ENCODE data around the gene RNF115. TPM values are rescaled to one million over a fixed set of nuclear protein-coding genes. Genes with fewer than 3 reads are reported as not detected.
A peak's percentile ranks its signal among the peaks of the same experiment; 100 is the strongest.
"Not testable (repeated sequence)": the region's sequence is repeated elsewhere in the genome, so short reads cannot be mapped to it uniquely, and the experiment has no call there.

The RNF115 gene
- total RNA-seq, 1 experiment from 2014 or later = 9.3 TPM

- DNase-seq (ENCODE audit: low read depth) = peak; percentile 91
Observed at GRCh38 chr1:145782272-145783099, 41.4 kb downstream of the RNF115 start.

DNA sequence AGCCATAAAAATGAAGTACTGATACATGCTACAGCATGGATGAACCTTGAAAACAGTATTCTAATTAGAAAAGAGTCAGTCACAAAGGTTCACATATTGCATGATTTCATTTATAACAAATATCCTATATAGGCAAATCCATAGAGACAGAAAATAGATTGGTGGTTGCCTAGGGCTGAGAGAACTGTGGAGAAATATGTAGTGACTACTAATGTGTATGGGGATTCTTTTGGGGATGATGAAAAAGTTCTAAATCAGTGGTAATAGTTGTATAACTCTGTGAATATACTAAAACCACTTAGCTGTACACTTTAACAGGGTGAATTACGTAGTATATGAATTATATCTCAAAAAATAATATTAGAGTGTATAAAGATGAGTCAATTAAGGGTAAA, 45.8 kb downstream of the RNF115 start:
- DNase-seq (ENCODE audit: low read depth) = no peak

DNA sequence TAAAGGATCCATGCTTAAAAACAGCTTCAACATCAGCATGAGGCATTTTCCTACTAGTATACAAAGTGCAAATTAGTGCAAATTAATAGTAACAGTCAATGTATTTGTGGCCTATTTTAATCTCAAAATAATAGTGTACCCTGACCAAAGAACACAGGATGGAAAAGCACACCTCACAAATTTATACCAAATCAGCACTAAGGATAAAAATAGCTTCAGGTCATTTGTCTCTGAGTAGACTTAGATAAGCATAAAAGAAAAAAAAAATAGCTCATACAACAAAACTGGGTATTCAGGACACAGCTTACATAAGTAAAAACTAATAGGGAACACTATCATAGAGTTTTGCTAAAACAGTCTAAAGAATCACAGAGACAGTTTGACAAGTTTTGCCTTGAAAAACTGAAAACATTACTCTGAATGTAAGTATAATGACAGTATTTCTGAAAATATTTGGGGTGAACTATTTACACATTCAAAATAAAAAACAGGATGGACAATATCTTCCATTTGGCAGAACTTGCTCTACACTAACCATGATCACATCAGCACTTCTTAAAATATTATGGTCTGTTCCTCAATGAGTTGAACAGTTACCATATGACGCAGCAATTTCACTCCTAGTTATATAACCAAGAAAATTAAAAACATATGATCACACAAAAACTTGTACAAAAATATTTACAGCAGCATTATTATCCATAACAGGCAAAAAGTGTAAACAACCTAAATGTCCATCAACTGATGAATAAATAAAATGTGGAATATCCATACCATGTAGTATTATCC, 46.3 kb downstream of the RNF115 start:
- DNase-seq (ENCODE audit: low read depth) = no peak

DNA sequence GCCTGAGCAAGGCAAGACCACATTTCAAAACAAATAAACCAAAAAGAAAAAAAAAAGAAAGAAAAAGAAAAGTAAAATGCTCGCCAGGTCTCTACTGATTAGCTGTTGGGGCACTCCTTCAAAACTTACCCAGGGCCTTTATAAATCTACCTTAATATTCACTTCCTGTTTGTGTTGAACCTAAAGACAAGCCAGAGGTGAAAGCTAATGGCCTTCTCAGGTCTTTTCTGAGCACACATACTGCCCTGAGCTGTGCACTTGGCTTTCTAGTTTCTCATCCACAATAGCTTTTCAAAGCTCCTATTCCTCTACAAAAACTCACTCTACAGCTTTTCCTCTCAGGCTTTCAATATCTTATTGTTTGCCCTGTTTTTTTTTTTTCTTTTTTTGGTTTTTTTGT, 50.5 kb downstream of the RNF115 start:
- DNase-seq (ENCODE audit: low read depth) = no peak

GRCh38 chr1:145771056-145771455, 52.8 kb downstream of the RNF115 start:
- DNase-seq (ENCODE audit: low read depth) = no peak

DNA sequence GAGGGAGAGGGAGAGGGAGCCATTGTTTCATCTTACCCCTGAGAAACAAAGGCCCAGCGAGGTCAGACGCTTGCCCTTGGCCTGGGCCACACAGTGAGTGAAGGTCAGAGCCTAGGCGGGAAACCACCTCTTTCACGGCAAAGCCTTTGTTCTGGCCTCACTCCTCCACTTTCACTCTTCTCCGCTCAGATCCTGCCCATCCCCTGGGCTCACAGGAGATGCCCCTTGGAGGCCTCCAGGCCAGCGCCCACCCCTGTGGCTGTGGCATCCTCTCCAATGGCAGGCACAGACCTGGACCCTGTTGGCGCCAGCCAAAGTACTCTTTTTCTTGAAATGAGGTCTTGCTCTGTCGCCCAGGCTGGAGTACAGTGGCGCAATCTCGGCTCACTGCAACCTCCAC, 55.9 kb downstream of the RNF115 start:
- DNase-seq (ENCODE audit: low read depth) = not testable (repeated sequence)

GRCh38 chr1:145766926-145767325, 57.0 kb downstream of the RNF115 start:
- DNase-seq (ENCODE audit: low read depth) = not testable (repeated sequence)

- not testable (repeated sequence) for DNase-seq (ENCODE audit: low read depth)
Observed at GRCh38 chr1:145765585-145766360, 58.1 kb downstream of the RNF115 start.

- not testable (repeated sequence) for DNase-seq (ENCODE audit: low read depth)
Observed at GRCh38 chr1:145765127-145765526, 58.8 kb downstream of the RNF115 start.

DNA sequence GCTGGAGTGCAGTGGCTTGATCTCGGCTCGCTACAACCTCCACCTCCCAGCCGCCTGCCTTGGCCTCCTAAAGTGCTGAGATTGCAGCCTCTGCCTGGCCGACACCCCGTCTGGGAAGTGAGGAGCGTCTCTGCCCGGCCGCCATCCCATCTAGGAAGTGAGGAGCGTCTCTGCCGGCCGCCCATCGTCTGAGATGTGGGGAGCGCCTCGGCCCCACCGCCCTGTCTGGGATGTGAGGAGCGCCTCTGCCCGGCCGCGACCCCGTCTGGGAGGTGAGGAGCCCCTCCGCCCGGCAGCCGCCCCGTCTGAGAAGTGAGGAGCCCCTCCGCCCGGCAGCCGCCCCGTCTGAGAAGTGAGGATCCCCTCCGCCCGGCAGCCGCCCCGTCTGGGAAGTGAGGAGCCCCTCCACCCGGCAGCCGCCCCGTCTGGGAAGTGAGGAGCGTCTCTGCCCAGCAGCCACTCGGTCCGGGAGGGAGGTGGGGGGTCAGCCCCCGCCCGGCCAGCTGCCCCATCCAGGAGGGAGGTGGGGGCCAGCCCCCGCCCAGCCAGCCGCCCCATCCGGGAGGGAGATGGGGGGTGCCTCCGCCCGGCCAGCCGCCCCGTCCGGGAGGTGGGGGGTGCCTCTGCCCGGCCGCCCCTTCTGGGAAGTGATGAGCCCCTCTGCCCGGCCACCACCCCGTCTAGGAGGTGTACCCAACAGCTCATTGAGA, 59.5 kb downstream of the RNF115 start:
- DNase-seq (ENCODE audit: low read depth) = not testable (repeated sequence)

- not testable (repeated sequence) for DNase-seq (ENCODE audit: low read depth)
Observed at GRCh38 chr1:145762001-145762400, 61.9 kb downstream of the RNF115 start.

DNA sequence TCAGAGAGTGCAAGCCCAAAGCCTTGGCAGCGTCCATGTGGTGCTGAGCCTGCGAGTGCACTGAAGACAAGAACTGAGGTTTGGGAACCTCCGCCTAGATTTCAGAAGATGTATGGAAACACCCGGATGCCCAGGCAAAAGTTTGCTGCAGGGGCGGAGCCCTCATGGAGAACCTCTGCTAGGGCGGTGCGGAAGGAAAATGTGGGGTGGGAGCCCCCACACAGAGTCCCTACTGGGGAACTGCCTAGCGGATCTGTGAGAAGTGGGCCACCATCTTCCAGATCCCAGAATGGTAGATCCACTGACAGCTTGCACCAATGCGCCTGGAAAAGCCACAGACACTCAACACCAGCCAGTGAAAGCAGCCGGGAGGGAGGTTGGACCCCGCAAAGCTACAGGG, 62.4 kb downstream of the RNF115 start:
- not testable (repeated sequence) for DNase-seq (ENCODE audit: low read depth)

GRCh38 chr1:145760395-145760949, 63.4 kb downstream of the RNF115 start:
- not testable (repeated sequence) for DNase-seq (ENCODE audit: low read depth)

GRCh38 chr1:145759721-145760120, 64.2 kb downstream of the RNF115 start:
- no peak for DNase-seq (ENCODE audit: low read depth)

DNA sequence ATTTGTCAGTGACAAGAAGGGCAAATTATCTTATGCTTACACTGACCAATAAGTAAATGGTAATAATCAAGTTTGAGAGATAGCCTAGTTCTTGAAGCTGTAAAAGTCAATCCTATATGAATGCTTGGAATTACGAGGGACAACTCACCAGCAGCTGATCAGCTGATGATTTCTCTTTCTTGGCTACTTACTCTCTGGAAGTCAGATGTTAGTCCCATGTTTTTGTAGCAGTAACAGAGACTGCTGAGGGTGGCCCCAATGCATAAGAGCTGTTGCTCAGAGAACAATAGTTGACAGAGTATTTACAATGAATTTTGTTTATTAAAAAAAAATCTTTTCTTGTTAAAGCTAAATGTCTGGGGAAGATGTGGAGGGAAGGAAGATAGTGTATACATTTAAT, 65.3 kb downstream of the RNF115 start:
- DNase-seq (ENCODE audit: low read depth) = no peak

GRCh38 chr1:145758116-145758515, 65.8 kb downstream of the RNF115 start:
- DNase-seq (ENCODE audit: low read depth) = no peak

- DNase-seq (ENCODE audit: low read depth) = no peak
Observed at GRCh38 chr1:145757420-145757819, 66.5 kb downstream of the RNF115 start.

GRCh38 chr1:145751491-145752037, 72.3 kb downstream of the RNF115 start:
- peak; percentile 89 for DNase-seq (ENCODE audit: low read depth)

- no peak for DNase-seq (ENCODE audit: low read depth)
Observed at GRCh38 chr1:145750426-145750825, 73.5 kb downstream of the RNF115 start.
